ENCODE measurements around the gene WASL.

Gene WASL

DNA sequence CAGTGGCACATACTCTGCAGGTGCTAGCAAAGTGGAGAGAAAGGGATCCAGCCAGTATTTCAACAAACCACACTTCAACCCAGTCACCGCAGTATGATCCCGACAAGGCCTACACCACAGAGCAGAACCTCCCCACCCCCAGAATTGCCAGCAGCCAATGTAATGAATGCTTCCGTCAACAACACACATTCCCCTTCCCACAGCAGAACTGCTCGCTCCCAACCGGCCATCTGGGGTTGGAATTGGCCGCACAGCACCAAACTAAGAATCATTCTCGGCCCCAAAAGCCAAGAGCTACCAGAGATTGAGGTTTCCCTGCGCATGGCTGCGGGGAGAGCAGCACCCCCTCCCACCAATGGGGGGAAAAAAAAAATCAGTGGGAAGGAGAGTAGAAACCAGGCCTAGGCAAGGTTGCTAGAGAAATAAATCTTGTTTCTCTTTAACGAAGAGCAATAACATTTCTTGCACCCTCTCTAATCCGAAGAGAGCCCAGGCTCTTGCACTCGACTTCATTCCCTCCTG lies 1.1 kb downstream of the WASL start:
- Histone ChIP-seq H3K79me2 (ENCODE audit: insufficient read depth, low read length) (peaks cover 55% of the 10 kb centered on the region), H3K4me2 (ENCODE audit: low read length) (peak overlapping the region; percentile 91), H3K4me1 (ENCODE audit: insufficient read depth, low read length, severe bottlenecking) (peaks cover 47% of the 10 kb centered on the region), H3K9ac (ENCODE audit: low read length) (peak overlapping the region; percentile 93), H2AFZ (ENCODE audit: low read length) (no peak overlapping the region), H3K9me2 (ENCODE audit: low read depth, low read length) (no peaks in the 10 kb centered on the region), H3K27me3 (ENCODE audit: insufficient read depth, low read length) (no peaks in the 10 kb centered on the region), H3F3A (ENCODE audit: insufficient read depth, low read length) (peaks cover 9% of the 10 kb centered on the region; the same call in 1 of the 2 replicates), H3K4me3 (ENCODE audit: low read depth, low read length, poor library complexity, severe bottlenecking) (peak overlapping the region; percentile 92), H3K9me3 (ENCODE audit: low read length) (no peaks in the 10 kb centered on the region), H3K27ac (ENCODE audit: low read depth, low read length, poor library complexity, severe bottlenecking) (peak overlapping the region; percentile 22), H3K36me3 (ENCODE audit: insufficient read depth, low read length) (peaks cover 3% of the 10 kb centered on the region; the same call in 1 of the 2 replicates), H4K20me1 (ENCODE audit: insufficient read depth, low read length) (peaks cover 5% of the 10 kb centered on the region; the same call in 1 of the 2 replicates)
- TF ChIP-seq, protein P1, sequence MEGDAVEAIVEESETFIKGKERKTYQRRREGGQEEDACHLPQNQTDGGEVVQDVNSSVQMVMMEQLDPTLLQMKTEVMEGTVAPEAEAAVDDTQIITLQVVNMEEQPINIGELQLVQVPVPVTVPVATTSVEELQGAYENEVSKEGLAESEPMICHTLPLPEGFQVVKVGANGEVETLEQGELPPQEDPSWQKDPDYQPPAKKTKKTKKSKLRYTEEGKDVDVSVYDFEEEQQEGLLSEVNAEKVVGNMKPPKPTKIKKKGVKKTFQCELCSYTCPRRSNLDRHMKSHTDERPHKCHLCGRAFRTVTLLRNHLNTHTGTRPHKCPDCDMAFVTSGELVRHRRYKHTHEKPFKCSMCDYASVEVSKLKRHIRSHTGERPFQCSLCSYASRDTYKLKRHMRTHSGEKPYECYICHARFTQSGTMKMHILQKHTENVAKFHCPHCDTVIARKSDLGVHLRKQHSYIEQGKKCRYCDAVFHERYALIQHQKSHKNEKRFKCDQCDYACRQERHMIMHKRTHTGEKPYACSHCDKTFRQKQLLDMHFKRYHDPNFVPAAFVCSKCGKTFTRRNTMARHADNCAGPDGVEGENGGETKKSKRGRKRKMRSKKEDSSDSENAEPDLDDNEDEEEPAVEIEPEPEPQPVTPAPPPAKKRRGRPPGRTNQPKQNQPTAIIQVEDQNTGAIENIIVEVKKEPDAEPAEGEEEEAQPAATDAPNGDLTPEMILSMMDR (IDR thresholded peaks at IDR 0.05; ENCODE audit: low read length), result peak; percentile 7; the same call in 1 of the 2 replicates
- TF ChIP-seq EZH2 (IDR thresholded peaks at IDR 0.05; ENCODE audit: borderline replicate concordance, low read length), result no peak

GRCh38 chr7:123746931-123747488 lies 1.8 kb downstream of the WASL start:
- Histone ChIP-seq H3K27me3 (ENCODE audit: insufficient read depth, low read length) (no peaks in the 10 kb centered on the region), H3K9me2 (ENCODE audit: low read depth, low read length) (no peaks in the 10 kb centered on the region), H3K36me3 (ENCODE audit: insufficient read depth, low read length) (peaks cover 3% of the 10 kb centered on the region; the same call in 1 of the 2 replicates), H3K4me1 (ENCODE audit: insufficient read depth, low read length, severe bottlenecking) (peaks cover 47% of the 10 kb centered on the region), H3F3A (ENCODE audit: insufficient read depth, low read length) (peaks cover 5% of the 10 kb centered on the region; the same call in 1 of the 2 replicates), H2AFZ (ENCODE audit: low read length) (no peak overlapping the region), H3K4me2 (ENCODE audit: low read length) (peak overlapping the region; percentile 91), H3K4me3 (ENCODE audit: low read depth, low read length, poor library complexity, severe bottlenecking) (peak overlapping the region; percentile 92), H3K79me2 (ENCODE audit: insufficient read depth, low read length) (peaks cover 61% of the 10 kb centered on the region), H4K20me1 (ENCODE audit: insufficient read depth, low read length) (peaks cover 5% of the 10 kb centered on the region; the same call in 1 of the 2 replicates), H3K27ac (ENCODE audit: low read depth, low read length, poor library complexity, severe bottlenecking) (peak overlapping the region; percentile 22), H3K9ac (ENCODE audit: low read length) (peak overlapping the region; percentile 93), H3K9me3 (ENCODE audit: low read length) (no peaks in the 10 kb centered on the region)
- TF ChIP-seq, protein P1 (IDR thresholded peaks at IDR 0.05; ENCODE audit: low read length), result no peak
- no peak for TF ChIP-seq EZH2 (IDR thresholded peaks at IDR 0.05; ENCODE audit: borderline replicate concordance, low read length)

DNA sequence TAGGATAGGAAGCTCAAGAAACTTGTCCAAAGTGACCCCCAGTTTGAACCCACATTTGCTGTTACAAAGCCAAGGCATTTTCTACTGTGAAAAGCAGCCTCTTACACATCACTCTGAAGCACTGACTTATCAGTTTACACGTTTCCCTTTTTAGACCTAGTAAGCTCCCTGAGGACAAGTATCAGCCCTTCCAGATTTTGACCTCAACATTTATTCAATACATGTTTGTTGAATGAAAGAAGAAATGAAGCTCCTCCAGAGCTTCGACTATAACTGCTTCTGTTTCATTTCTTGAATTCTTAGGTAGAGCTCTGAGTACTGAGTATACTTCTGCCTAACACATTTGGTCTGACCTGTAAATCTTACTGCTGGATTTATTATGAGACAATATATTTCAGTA lies 2.7 kb downstream of the WASL start:
- H3K36me3 ChIP-seq (ENCODE audit: insufficient read depth, low read length), result peaks cover 3% of the 10 kb centered on the region; the same call in 1 of the 2 replicates
- peak overlapping the region; percentile 91 for H3K4me2 ChIP-seq (ENCODE audit: low read length)
- no peaks in the 10 kb centered on the region for H3K9me3 ChIP-seq (ENCODE audit: low read length)
- H2AFZ ChIP-seq (ENCODE audit: low read length), result no peak overlapping the region
- peaks cover 5% of the 10 kb centered on the region; the same call in 1 of the 2 replicates for H4K20me1 ChIP-seq (ENCODE audit: insufficient read depth, low read length)
- H3K79me2 ChIP-seq (ENCODE audit: insufficient read depth, low read length), result peaks cover 71% of the 10 kb centered on the region
- H3K9me2 ChIP-seq (ENCODE audit: low read depth, low read length), result no peaks in the 10 kb centered on the region
- H3K27ac ChIP-seq (ENCODE audit: low read depth, low read length, poor library complexity, severe bottlenecking), result no peak overlapping the region
- peak overlapping the region; percentile 92 for H3K4me3 ChIP-seq (ENCODE audit: low read depth, low read length, poor library complexity, severe bottlenecking)
- H3K4me1 ChIP-seq (ENCODE audit: insufficient read depth, low read length, severe bottlenecking), result peaks cover 47% of the 10 kb centered on the region
- H3K9ac ChIP-seq (ENCODE audit: low read length), result no peak overlapping the region; the same call in 1 of the 2 replicates
- H3F3A ChIP-seq (ENCODE audit: insufficient read depth, low read length), result peaks cover 5% of the 10 kb centered on the region; the same call in 1 of the 2 replicates
- no peaks in the 10 kb centered on the region for H3K27me3 ChIP-seq (ENCODE audit: insufficient read depth, low read length)
- no peak for TF ChIP-seq EZH2 (IDR thresholded peaks at IDR 0.05; ENCODE audit: borderline replicate concordance, low read length)
- TF ChIP-seq, protein P1 (IDR thresholded peaks at IDR 0.05; ENCODE audit: low read length), result no peak
